ENCODE results near the gene TRPV4. TPM values are rescaled to one million over a fixed set of nuclear protein-coding genes. Genes with fewer than 3 reads are reported as not detected.
A peak's percentile ranks its signal among the peaks of the same experiment; 100 is the strongest.

TRPV4 gene
- total and polyA plus RNA-seq, 2 experiments from 2014 or later, result 2.3 to 4.7 TPM

GRCh38 chr12:109744986-109745942 lies 87.9 kb downstream of the TRPV4 start:
- no peak overlapping the region for H3K4me2 ChIP-seq
- no peaks in the 10 kb centered on the region for H4K20me1 ChIP-seq (ENCODE audit: insufficient read depth, poor library complexity, severe bottlenecking)
- H3K79me2 ChIP-seq, result no peaks in the 10 kb centered on the region
- no peak overlapping the region for H3K27ac ChIP-seq
- WGBS (ENCODE audit: low lambda C conversion rate, missing lambda C conversion rate), result 79% methylated on average over 8 of the region's 8 CpGs
- H3K36me3 ChIP-seq (replicated peaks; ENCODE audit: insufficient read depth, low read depth), result no peaks in the 10 kb centered on the region
- H3K9me3 ChIP-seq (ENCODE audit: low read depth), result no peaks in the 10 kb centered on the region
- no peak for DNase-seq (ENCODE audit: low spot score)
- no peak overlapping the region for H2AFZ ChIP-seq
- H3K4me1 ChIP-seq (ENCODE audit: insufficient read depth), result peaks cover 17% of the 10 kb centered on the region
- no peak overlapping the region for H3K4me3 ChIP-seq
- H3K27me3 ChIP-seq, result no peaks in the 10 kb centered on the region
- TF ChIP-seq EZH2phosphoT487 (IDR thresholded peaks at IDR 0.05; ENCODE audit: low read depth, severe bottlenecking, unreplicated experiment) (no peak), EZH2 (IDR thresholded peaks at IDR 0.05; ENCODE audit: borderline replicate concordance) (no peak), CTCF (IDR thresholded peaks at IDR 0.05; ENCODE audit: poor library complexity) (no peak)
- H3K9me2 ChIP-seq (replicated peaks; ENCODE audit: insufficient read depth), result no peaks in the 10 kb centered on the region

- peaks cover 25% of the 10 kb centered on the region for H3K4me1 ChIP-seq (ENCODE audit: insufficient read depth)
- H3K36me3 ChIP-seq (replicated peaks; ENCODE audit: insufficient read depth, low read depth), result no peaks in the 10 kb centered on the region
- H3K27me3 ChIP-seq, result no peaks in the 10 kb centered on the region
- H3K27ac ChIP-seq, result no peak overlapping the region
- 98% methylated on average over 14 of the region's 14 CpGs for WGBS (ENCODE audit: low lambda C conversion rate, missing lambda C conversion rate)
- no peaks in the 10 kb centered on the region for H3K9me2 ChIP-seq (replicated peaks; ENCODE audit: insufficient read depth)
- H3K4me2 ChIP-seq, result no peak overlapping the region
- TF ChIP-seq CTCF (IDR thresholded peaks at IDR 0.05; ENCODE audit: poor library complexity), result no peak
- TF ChIP-seq EZH2 (IDR thresholded peaks at IDR 0.05; ENCODE audit: borderline replicate concordance), result no peak
- TF ChIP-seq EZH2phosphoT487 (IDR thresholded peaks at IDR 0.05; ENCODE audit: low read depth, severe bottlenecking, unreplicated experiment), result no peak
- H2AFZ ChIP-seq, result no peak overlapping the region
- DNase-seq (ENCODE audit: low spot score), result no peak
- no peaks in the 10 kb centered on the region for H4K20me1 ChIP-seq (ENCODE audit: insufficient read depth, poor library complexity, severe bottlenecking)
- no peaks in the 10 kb centered on the region for H3K79me2 ChIP-seq
- H3K9me3 ChIP-seq (ENCODE audit: low read depth), result no peaks in the 10 kb centered on the region
- H3K4me3 ChIP-seq, result no peak overlapping the region
These were observed 89.2 kb downstream of the TRPV4 start for GRCh38 chr12:109744026-109744425.

- Histone ChIP-seq H3K4me2 (no peak overlapping the region), H3K79me2 (no peaks in the 10 kb centered on the region), H3K27ac (peak overlapping the region; percentile 45), H3K4me3 (no peak overlapping the region), H3K9me3 (ENCODE audit: low read depth) (no peaks in the 10 kb centered on the region), H3K4me1 (ENCODE audit: insufficient read depth) (peaks cover 30% of the 10 kb centered on the region), H3K9me2 (replicated peaks; ENCODE audit: insufficient read depth) (no peaks in the 10 kb centered on the region), H3K36me3 (replicated peaks; ENCODE audit: insufficient read depth, low read depth) (no peaks in the 10 kb centered on the region), H4K20me1 (ENCODE audit: insufficient read depth, poor library complexity, severe bottlenecking) (no peaks in the 10 kb centered on the region), H2AFZ (no peak overlapping the region), H3K27me3 (no peaks in the 10 kb centered on the region)
- DNase-seq (ENCODE audit: low spot score), result no peak
- 89% methylated on average over 17 of the region's 17 CpGs for whole genome bisulfite sequencing (ENCODE audit: low lambda C conversion rate, missing lambda C conversion rate)
- no peak for TF ChIP-seq CTCF (IDR thresholded peaks at IDR 0.05; ENCODE audit: poor library complexity)
- no peak for TF ChIP-seq EZH2phosphoT487 (IDR thresholded peaks at IDR 0.05; ENCODE audit: low read depth, severe bottlenecking, unreplicated experiment)
- TF ChIP-seq EZH2 (IDR thresholded peaks at IDR 0.05; ENCODE audit: borderline replicate concordance), result no peak
These were observed 89.9 kb downstream of the TRPV4 start for GRCh38 chr12:109743076-109743910.

All from hepatocyte (in vitro differentiated cells).